ENCODE results near the gene KIF21B. TPM values are rescaled to one million over a fixed set of nuclear protein-coding genes. Genes with fewer than 3 reads are reported as not detected.

The KIF21B gene
- 10 to 100 TPM; 90.3 to 94.7 TPM for total RNA-seq
- polyA plus RNA-seq: 10 to 100 TPM in 1 of 2 donors, under 1 TPM in 1; 0.55 to 10.4 TPM

GRCh38 chr1:201023517-201023902, at the start of gene KIF21B:
TSS of gene KIF21B (minus strand) at chr1:201023714. CDS start at chr1:201023383, 331 bp downstream.
- ChIA-PET CTCF (ENCODE audit: partially characterized antibody) (interaction anchor here (1.0 to 9.5 kb wide), 6 partner anchors 12 to 52 kb away, joined by 3 to 90 read pairs (median 22); no protein-coding TSS in a partner anchor), POLR2A (ENCODE audit: partially characterized antibody) (interaction anchor here (1.0 to 3.1 kb wide), 8 partner anchors 8 to 131 kb away, joined by 3 to 12 read pairs (median 4); partner anchors contain the start of gene TMEM9)
- no peaks in the 10 kb centered on the region for H3K27me3 ChIP-seq (ENCODE audit: insufficient read depth, low read length)
- no peaks in the 10 kb centered on the region for H3K9me3 ChIP-seq (ENCODE audit: control insufficient read depth in 1 of 2, low read length in 2 of 2)
- H3K4me3 ChIP-seq (ENCODE audit: low read length in 2 of 2): peak within 1 kb of the TSS; percentile 67 to 86
- H3K36me3 Mint-ChIP-seq: peaks cover 0 to 13% of the 10 kb centered on the region in 2 donors
- peaks cover 54 to 78% (median 64%) of the 10 kb centered on the region in 4 donors for H3K4me1 Mint-ChIP-seq
- H3K4me3 Mint-ChIP-seq: peak within 1 kb of the TSS; percentile 92 to 98 (median 96)
- H3K9me3 Mint-ChIP-seq: no peaks in the 10 kb centered on the region
- peak within 1 kb of the TSS; percentile 95 to 100 (median 97) for H3K27ac Mint-ChIP-seq
- H3K4me1 ChIP-seq (ENCODE audit: insufficient read depth, low read length): peaks cover 70% of the 10 kb centered on the region
- intact Hi-C loops (cut with micrococcal nuclease): loop anchor here (1.0 to 5.0 kb wide), 4 partner anchors 20 to 129 kb away; partner anchors contain the start of gene TMEM9
- H3K27ac ChIP-seq (ENCODE audit: low read depth, low read length): peak within 1 kb of the TSS; percentile 69
- H3K27me3 Mint-ChIP-seq: no peaks in the 10 kb centered on the region
- no peaks in the 10 kb centered on the region for H3K36me3 ChIP-seq (ENCODE audit: insufficient read depth, low read length)
- DNase-seq: peak; percentile 89 to 92 (median 92)

- H3K4me1 ChIP-seq (ENCODE audit: insufficient read depth, low read length): no peaks in the 10 kb centered on the region
- Mint-ChIP-seq H3K9me3 (no peaks in the 10 kb centered on the region), H3K4me3 (no peak overlapping the region), H3K4me1 (peaks cover 0 to 2% (median under 1%) of the 10 kb centered on the region in 4 donors), H3K27me3 (peaks cover 0 to 2% of the 10 kb centered on the region in 2 donors), H3K36me3 (no peaks in the 10 kb centered on the region), H3K27ac (no peak overlapping the region)
- no peaks in the 10 kb centered on the region for H3K9me3 ChIP-seq (ENCODE audit: control insufficient read depth in 1 of 2, low read length in 2 of 2)
- ChIA-PET POLR2A (ENCODE audit: partially characterized antibody) (no interaction called here), CTCF (ENCODE audit: partially characterized antibody) (interaction anchor here (0.6 kb wide), 1 partner anchor 490 kb away, joined by 3 read pairs; no protein-coding TSS in a partner anchor)
- no peak overlapping the region for H3K27ac ChIP-seq (ENCODE audit: low read depth, low read length)
- intact Hi-C loops (cut with micrococcal nuclease): no loop called here
- DNase-seq: no peak
- H3K36me3 ChIP-seq (ENCODE audit: insufficient read depth, low read length): no peaks in the 10 kb centered on the region
- H3K4me3 ChIP-seq (ENCODE audit: low read length in 2 of 2): no peak overlapping the region
- H3K27me3 ChIP-seq (ENCODE audit: insufficient read depth, low read length): no peaks in the 10 kb centered on the region
Observed at GRCh38 chr1:201072922-201073321, 49.4 kb upstream of the KIF21B start.

GRCh38 chr1:201072149-201072548, 48.6 kb upstream of the KIF21B start:
- Histone ChIP-seq H3K9me3 (ENCODE audit: control insufficient read depth in 1 of 2, low read length in 2 of 2) (no peaks in the 10 kb centered on the region), H3K36me3 (ENCODE audit: insufficient read depth, low read length) (no peaks in the 10 kb centered on the region), H3K27me3 (ENCODE audit: insufficient read depth, low read length) (no peaks in the 10 kb centered on the region), H3K4me3 (ENCODE audit: low read length in 2 of 2) (no peak overlapping the region), H3K27ac (ENCODE audit: low read depth, low read length) (no peak overlapping the region), H3K4me1 (ENCODE audit: insufficient read depth, low read length) (no peaks in the 10 kb centered on the region)
- H3K9me3 Mint-ChIP-seq: no peaks in the 10 kb centered on the region
- ChIA-PET POLR2A (ENCODE audit: partially characterized antibody) (no interaction called here), CTCF (ENCODE audit: partially characterized antibody) (no interaction called here)
- H3K4me3 Mint-ChIP-seq: no peak overlapping the region
- peaks cover 0 to 2% of the 10 kb centered on the region in 2 donors for H3K27me3 Mint-ChIP-seq
- H3K27ac Mint-ChIP-seq: no peak overlapping the region
- no peaks in the 10 kb centered on the region for H3K36me3 Mint-ChIP-seq
- DNase-seq: no peak
- peaks cover 0 to 2% (median under 1%) of the 10 kb centered on the region in 4 donors for H3K4me1 Mint-ChIP-seq
- intact Hi-C loops (cut with micrococcal nuclease): no loop called here

- intact Hi-C loops (cut with micrococcal nuclease): no loop called here
- H3K36me3 ChIP-seq (ENCODE audit: insufficient read depth, low read length): no peaks in the 10 kb centered on the region
- H3K27me3 ChIP-seq (ENCODE audit: insufficient read depth, low read length): no peaks in the 10 kb centered on the region
- Mint-ChIP-seq H3K36me3 (no peaks in the 10 kb centered on the region), H3K27ac (no peak overlapping the region), H3K4me1 (peaks cover 0 to 2% (median under 1%) of the 10 kb centered on the region in 4 donors), H3K27me3 (peaks cover 2% of the 10 kb centered on the region in 2 donors), H3K4me3 (no peak overlapping the region), H3K9me3 (no peaks in the 10 kb centered on the region)
- H3K4me3 ChIP-seq (ENCODE audit: low read length in 2 of 2): no peak overlapping the region
- ChIA-PET CTCF (ENCODE audit: partially characterized antibody) (no interaction called here), POLR2A (ENCODE audit: partially characterized antibody) (no interaction called here)
- no peaks in the 10 kb centered on the region for H3K4me1 ChIP-seq (ENCODE audit: insufficient read depth, low read length)
- H3K27ac ChIP-seq (ENCODE audit: low read depth, low read length): no peak overlapping the region
- no peaks in the 10 kb centered on the region for H3K9me3 ChIP-seq (ENCODE audit: control insufficient read depth in 1 of 2, low read length in 2 of 2)
- DNase-seq: no peak
Observed at GRCh38 chr1:201069636-201070035, 46.1 kb upstream of the KIF21B start.

- H3K4me3 ChIP-seq (ENCODE audit: low read length in 2 of 2): no peak overlapping the region
- no peak overlapping the region for H3K27ac Mint-ChIP-seq
- intact Hi-C loops (cut with micrococcal nuclease): no loop called here
- H3K9me3 ChIP-seq (ENCODE audit: control insufficient read depth in 1 of 2, low read length in 2 of 2): no peaks in the 10 kb centered on the region
- CTCF ChIA-PET (ENCODE audit: partially characterized antibody): no interaction called here
- H3K36me3 Mint-ChIP-seq: no peaks in the 10 kb centered on the region
- no peaks in the 10 kb centered on the region for H3K36me3 ChIP-seq (ENCODE audit: insufficient read depth, low read length)
- no peaks in the 10 kb centered on the region for H3K9me3 Mint-ChIP-seq
- POLR2A ChIA-PET (ENCODE audit: partially characterized antibody): no interaction called here
- no peak overlapping the region for H3K27ac ChIP-seq (ENCODE audit: low read depth, low read length)
- H3K4me3 Mint-ChIP-seq: no peak overlapping the region
- H3K27me3 ChIP-seq (ENCODE audit: insufficient read depth, low read length): no peaks in the 10 kb centered on the region
- no peaks in the 10 kb centered on the region for H3K4me1 ChIP-seq (ENCODE audit: insufficient read depth, low read length)
- no peak for DNase-seq
- peaks cover 2% of the 10 kb centered on the region in 2 donors for H3K27me3 Mint-ChIP-seq
- H3K4me1 Mint-ChIP-seq: peaks cover 0 to 2% (median under 1%) of the 10 kb centered on the region in 4 donors
Observed at GRCh38 chr1:201068976-201069375, 45.5 kb upstream of the KIF21B start.

GRCh38 chr1:201066986-201067385, 43.5 kb upstream of the KIF21B start:
- H3K27ac ChIP-seq (ENCODE audit: low read depth, low read length): no peak overlapping the region
- peaks cover 2% of the 10 kb centered on the region in 2 donors for H3K27me3 Mint-ChIP-seq
- H3K4me1 ChIP-seq (ENCODE audit: insufficient read depth, low read length): no peaks in the 10 kb centered on the region
- intact Hi-C loops (cut with micrococcal nuclease): no loop called here
- no peaks in the 10 kb centered on the region for H3K36me3 ChIP-seq (ENCODE audit: insufficient read depth, low read length)
- no peaks in the 10 kb centered on the region for H3K36me3 Mint-ChIP-seq
- H3K4me3 Mint-ChIP-seq: no peak overlapping the region
- ChIA-PET POLR2A (ENCODE audit: partially characterized antibody) (no interaction called here), CTCF (ENCODE audit: partially characterized antibody) (no interaction called here)
- no peaks in the 10 kb centered on the region for H3K9me3 ChIP-seq (ENCODE audit: control insufficient read depth in 1 of 2, low read length in 2 of 2)
- no peak for DNase-seq
- no peak overlapping the region for H3K27ac Mint-ChIP-seq
- peaks cover 0 to 2% (median under 1%) of the 10 kb centered on the region in 4 donors for H3K4me1 Mint-ChIP-seq
- no peaks in the 10 kb centered on the region for H3K27me3 ChIP-seq (ENCODE audit: insufficient read depth, low read length)
- no peak overlapping the region for H3K4me3 ChIP-seq (ENCODE audit: low read length in 2 of 2)
- peaks cover 0 to 2% (median 0%) of the 10 kb centered on the region in 8 donors for H3K9me3 Mint-ChIP-seq

- Mint-ChIP-seq H3K27ac (no peak overlapping the region), H3K36me3 (no peaks in the 10 kb centered on the region), H3K4me3 (no peak overlapping the region), H3K9me3 (peaks cover 0 to 2% (median 0%) of the 10 kb centered on the region in 8 donors), H3K27me3 (peaks cover 0 to 2% of the 10 kb centered on the region in 2 donors), H3K4me1 (no peaks in the 10 kb centered on the region)
- intact Hi-C loops (cut with micrococcal nuclease): no loop called here
- Histone ChIP-seq H3K4me1 (ENCODE audit: insufficient read depth, low read length) (no peaks in the 10 kb centered on the region), H3K36me3 (ENCODE audit: insufficient read depth, low read length) (no peaks in the 10 kb centered on the region), H3K9me3 (ENCODE audit: control insufficient read depth in 1 of 2, low read length in 2 of 2) (no peaks in the 10 kb centered on the region), H3K27me3 (ENCODE audit: insufficient read depth, low read length) (no peaks in the 10 kb centered on the region), H3K27ac (ENCODE audit: low read depth, low read length) (no peak overlapping the region), H3K4me3 (ENCODE audit: low read length in 2 of 2) (no peak overlapping the region)
- ChIA-PET POLR2A (ENCODE audit: partially characterized antibody) (no interaction called here), CTCF (ENCODE audit: partially characterized antibody) (interaction anchor here (1.2 kb wide), 1 partner anchor 14 kb away, joined by 3 read pairs; no protein-coding TSS in a partner anchor)
- no peak for DNase-seq
Observed at GRCh38 chr1:201065686-201066085, 42.2 kb upstream of the KIF21B start.

Data from CD4-positive, alpha-beta memory T cell (primary cell).